Lower leg skin (tissue), 3 donors: ENCODE results near the gene SULF2.

Source experiments
- CTCF ChIP-seq, 3 donors: fragments of 450-650 bp; IDR thresholded peaks; one replicate each; pipeline ENCODE4 v1.5.1; 2016; ENCODE audit warnings: antibody characterized with exemption in 3 of 3, mild to moderate bottlenecking in 3 of 3, moderate library complexity in 2 of 3
- POLR2A ChIP-seq, 2 donors: fragments of 450-650 bp; IDR thresholded peaks; one replicate each; pipeline ENCODE4 v1.6.1; 2016 to 2017; ENCODE audit warnings: antibody characterized with exemption in 2 of 2, mild to moderate bottlenecking in 1 of 2, moderate library complexity in 1 of 2

GRCh38 chr20:47775841-47776240 is 9.4 kb downstream of the SULF2 start:
- TF ChIP-seq CTCF (IDR thresholded peaks at IDR 0.05) (no peak), POLR2A (IDR thresholded peaks at IDR 0.05) (no peak)
